Kidney epithelial cell (primary cell): Measurements from ENCODE around the gene ZSWIM6. TPM values are rescaled to one million over a fixed set of nuclear protein-coding genes. Genes with fewer than 3 reads are reported as not detected.

ENCODE experiments used
- DNase-seq: peaks from one replicate; pipeline ENCODE4 v3.0.0-alpha.2; 2010; ENCODE audit warnings: low read depth
- H3K27me3 ChIP-seq: 2 replicates; pipeline ENCODE4 v1.6.0; 2011; ENCODE audit warnings: low read length; ENCODE audit not compliant: control insufficient read depth, insufficient read depth
- H3K36me3 ChIP-seq: 2 replicates; pipeline ENCODE4 v1.5.1; 2011; ENCODE audit warnings: low read length; ENCODE audit not compliant: control insufficient read depth, insufficient read depth
- H3K4me3 ChIP-seq: 2 replicates; pipeline ENCODE4 v1.5.1; 2011; ENCODE audit warnings: low read depth, mild to moderate bottlenecking, control low read depth, low read length
- total RNA-seq: library from RNA; depleted of rRNA; stranded (reverse); fragments of >200 nt; gene quantifications from 2 replicates; pipeline ENCODE4 v1.2.3, GENCODE V29; 2015
- TF ChIP-seq, protein P1 (sequence below): IDR thresholded peaks from 2 replicates; pipeline ENCODE4 v1.5.1; 2011; ENCODE audit warnings: mild to moderate bottlenecking, moderate library complexity, low read length, control low read depth, inconsistent platforms; ENCODE audit not compliant: insufficient read depth, poor library complexity, severe bottlenecking

Gene ZSWIM6
- total RNA-seq, 1 donor from 2014 or later = 18.5 TPM

DNA sequence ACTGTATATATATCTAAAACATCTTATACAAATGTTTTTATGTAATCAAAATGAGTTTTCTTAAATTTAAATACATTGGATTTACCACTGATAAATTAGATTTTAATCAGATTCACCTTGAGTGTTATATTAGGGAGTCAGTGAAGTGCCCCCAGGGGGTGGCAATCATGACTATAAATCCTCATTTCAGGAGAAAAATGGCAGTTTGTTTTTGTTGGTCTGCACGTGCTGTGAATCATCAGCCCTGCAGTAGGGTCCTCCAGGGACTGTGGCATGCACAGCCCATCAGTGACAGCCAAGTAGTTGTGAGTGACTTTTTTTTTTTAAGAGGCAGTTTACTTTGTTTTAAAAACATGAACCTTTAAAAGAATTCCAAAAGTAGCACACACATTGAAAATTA is 65.2 kb downstream of the ZSWIM6 start:
- no peak for DNase-seq
- TF ChIP-seq, protein P1, sequence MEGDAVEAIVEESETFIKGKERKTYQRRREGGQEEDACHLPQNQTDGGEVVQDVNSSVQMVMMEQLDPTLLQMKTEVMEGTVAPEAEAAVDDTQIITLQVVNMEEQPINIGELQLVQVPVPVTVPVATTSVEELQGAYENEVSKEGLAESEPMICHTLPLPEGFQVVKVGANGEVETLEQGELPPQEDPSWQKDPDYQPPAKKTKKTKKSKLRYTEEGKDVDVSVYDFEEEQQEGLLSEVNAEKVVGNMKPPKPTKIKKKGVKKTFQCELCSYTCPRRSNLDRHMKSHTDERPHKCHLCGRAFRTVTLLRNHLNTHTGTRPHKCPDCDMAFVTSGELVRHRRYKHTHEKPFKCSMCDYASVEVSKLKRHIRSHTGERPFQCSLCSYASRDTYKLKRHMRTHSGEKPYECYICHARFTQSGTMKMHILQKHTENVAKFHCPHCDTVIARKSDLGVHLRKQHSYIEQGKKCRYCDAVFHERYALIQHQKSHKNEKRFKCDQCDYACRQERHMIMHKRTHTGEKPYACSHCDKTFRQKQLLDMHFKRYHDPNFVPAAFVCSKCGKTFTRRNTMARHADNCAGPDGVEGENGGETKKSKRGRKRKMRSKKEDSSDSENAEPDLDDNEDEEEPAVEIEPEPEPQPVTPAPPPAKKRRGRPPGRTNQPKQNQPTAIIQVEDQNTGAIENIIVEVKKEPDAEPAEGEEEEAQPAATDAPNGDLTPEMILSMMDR = no peak
- no peaks in the 10 kb centered on the region for H3K36me3 ChIP-seq
- H3K27me3 ChIP-seq = no peaks in the 10 kb centered on the region
- H3K4me3 ChIP-seq = no peak overlapping the region

DNA sequence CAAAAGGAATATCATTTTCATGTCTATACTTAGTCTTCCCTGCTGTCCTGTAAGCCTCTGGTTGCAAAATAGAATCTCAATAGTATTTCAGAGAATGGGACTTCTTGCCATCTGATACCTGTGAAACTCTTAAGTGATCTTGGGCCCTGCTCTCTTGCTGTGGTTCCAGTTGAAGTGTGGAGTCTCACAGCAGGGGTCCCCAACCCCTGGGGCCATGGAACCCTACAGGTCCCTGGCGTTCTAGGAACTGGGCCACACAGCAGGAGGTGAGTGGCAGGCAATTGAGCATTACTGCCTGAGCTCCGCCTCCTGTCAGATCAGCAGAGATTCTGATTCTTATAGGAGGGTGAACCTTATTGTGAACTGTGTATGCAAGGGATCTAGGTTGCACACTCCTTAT is 65.9 kb downstream of the ZSWIM6 start:
- DNase-seq = no peak
- no peak overlapping the region for H3K4me3 ChIP-seq
- TF ChIP-seq, protein P1 = no peak
- H3K36me3 ChIP-seq = no peaks in the 10 kb centered on the region
- H3K27me3 ChIP-seq = no peaks in the 10 kb centered on the region

DNA sequence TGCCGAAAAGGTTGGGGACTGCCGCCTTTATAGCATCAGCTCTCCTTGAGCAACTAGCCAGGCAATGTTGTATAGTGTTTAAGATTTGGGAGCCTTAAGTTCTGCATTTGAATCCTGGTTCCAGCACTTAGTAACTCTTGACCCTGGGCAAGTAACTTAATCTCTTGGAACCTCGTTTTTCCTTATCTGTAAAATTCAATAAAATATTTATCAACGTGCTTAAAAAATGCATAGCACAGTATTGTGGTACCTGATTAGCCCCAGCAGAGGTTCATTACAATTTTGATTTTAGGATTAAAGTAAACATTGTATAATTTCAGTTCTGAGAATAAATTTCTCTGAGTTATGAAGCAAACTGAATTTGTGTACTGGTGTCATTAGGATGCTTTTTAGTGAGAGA is 66.4 kb downstream of the ZSWIM6 start:
- DNase-seq = no peak
- Histone ChIP-seq H3K4me3 (no peak overlapping the region), H3K27me3 (no peaks in the 10 kb centered on the region), H3K36me3 (no peaks in the 10 kb centered on the region)
- TF ChIP-seq, protein P1 = no peak

DNA sequence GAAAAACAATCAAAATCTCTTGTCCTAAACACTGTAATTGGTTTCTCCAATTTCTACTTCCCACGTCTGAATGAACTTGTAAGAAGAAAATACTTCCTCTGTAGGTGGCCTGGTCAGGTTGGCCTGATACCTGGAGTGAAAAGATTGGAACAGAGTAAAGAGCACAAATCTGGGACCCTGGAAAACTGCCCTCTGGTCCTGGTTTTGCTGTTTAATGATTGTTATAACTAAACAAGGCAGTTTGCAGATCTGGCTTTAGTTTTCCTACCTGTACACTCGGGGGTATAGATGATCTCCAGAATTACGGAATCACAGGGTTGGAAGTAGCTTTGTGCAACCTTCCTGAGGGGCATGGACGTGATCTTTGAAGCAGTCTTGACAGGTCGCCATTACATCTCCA is 67.6 kb downstream of the ZSWIM6 start:
- Histone ChIP-seq H3K36me3 (no peaks in the 10 kb centered on the region), H3K4me3 (no peak overlapping the region), H3K27me3 (no peaks in the 10 kb centered on the region)
- DNase-seq = no peak
- TF ChIP-seq, protein P1 = no peak

DNA sequence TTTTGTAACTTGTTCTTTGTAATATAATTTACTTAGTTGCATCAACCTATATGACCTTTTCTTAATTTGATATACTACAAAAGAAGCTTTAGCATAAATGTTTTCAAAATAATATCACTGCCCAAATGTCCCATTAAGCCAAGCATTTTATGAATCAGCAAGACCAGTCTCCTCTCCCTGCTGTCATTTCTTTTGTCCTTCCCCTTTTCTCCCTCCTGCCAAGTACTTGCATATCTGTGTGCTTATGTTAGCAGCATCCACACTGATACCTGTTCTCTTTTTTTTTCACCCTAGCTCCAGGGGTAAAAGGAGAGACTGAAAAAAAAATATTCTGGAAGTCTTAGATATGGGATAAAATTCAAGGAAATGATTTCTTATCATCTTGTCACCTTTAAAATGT is 69.7 kb downstream of the ZSWIM6 start:
- peak; percentile 23 for DNase-seq
- TF ChIP-seq, protein P1 = no peak
- Histone ChIP-seq H3K4me3 (no peak overlapping the region), H3K36me3 (no peaks in the 10 kb centered on the region), H3K27me3 (no peaks in the 10 kb centered on the region)

DNA sequence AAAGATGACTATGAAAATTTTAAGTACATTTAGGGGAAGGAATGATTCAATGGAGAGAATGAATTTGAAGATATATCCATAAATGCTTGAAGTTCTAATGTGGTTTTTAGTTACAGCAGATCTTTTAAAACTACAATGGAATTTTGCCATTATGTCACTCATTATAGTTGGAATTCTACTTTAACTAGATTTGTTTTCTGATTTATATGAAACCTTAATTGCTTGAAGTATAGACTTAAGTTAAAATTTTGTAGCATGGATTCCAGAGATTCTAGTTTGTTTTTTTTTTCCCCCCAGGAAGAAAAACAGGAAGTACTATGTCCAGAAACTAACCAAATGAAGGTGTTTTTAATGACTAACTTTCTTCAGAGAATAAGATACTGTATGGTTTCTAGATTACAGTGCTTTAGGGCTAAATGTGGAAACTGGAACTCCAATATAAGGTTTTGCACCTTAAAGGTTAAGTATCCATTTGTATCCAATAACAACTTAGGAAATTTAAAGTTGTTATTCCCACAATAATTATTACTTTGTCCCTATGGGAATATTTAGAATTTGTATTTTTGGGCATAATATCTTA is 70.3 kb downstream of the ZSWIM6 start:
- no peak for DNase-seq

More for the DNA sequence above, 70.3 kb downstream of the ZSWIM6 start:
- H3K36me3 ChIP-seq = no peaks in the 10 kb centered on the region
- H3K27me3 ChIP-seq = no peaks in the 10 kb centered on the region
- no peak overlapping the region for H3K4me3 ChIP-seq
- TF ChIP-seq, protein P1 = no peak
